ENCODE results near the gene NCEH1.
A peak's percentile ranks its signal among the peaks of the same experiment; 100 is the strongest.

GRCh38 chr3:172750368-172751174, 39.7 kb upstream of the NCEH1 start, which contains the start of gene ECT2:
- TF ChIP-seq, protein P1, sequence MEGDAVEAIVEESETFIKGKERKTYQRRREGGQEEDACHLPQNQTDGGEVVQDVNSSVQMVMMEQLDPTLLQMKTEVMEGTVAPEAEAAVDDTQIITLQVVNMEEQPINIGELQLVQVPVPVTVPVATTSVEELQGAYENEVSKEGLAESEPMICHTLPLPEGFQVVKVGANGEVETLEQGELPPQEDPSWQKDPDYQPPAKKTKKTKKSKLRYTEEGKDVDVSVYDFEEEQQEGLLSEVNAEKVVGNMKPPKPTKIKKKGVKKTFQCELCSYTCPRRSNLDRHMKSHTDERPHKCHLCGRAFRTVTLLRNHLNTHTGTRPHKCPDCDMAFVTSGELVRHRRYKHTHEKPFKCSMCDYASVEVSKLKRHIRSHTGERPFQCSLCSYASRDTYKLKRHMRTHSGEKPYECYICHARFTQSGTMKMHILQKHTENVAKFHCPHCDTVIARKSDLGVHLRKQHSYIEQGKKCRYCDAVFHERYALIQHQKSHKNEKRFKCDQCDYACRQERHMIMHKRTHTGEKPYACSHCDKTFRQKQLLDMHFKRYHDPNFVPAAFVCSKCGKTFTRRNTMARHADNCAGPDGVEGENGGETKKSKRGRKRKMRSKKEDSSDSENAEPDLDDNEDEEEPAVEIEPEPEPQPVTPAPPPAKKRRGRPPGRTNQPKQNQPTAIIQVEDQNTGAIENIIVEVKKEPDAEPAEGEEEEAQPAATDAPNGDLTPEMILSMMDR (IDR thresholded peaks at IDR 0.05), result peak; percentile 91
- TF ChIP-seq ZFX (IDR thresholded peaks at IDR 0.05; ENCODE audit: borderline replicate concordance), result no peak
